ENCODE results near the gene IER5.

DNA sequence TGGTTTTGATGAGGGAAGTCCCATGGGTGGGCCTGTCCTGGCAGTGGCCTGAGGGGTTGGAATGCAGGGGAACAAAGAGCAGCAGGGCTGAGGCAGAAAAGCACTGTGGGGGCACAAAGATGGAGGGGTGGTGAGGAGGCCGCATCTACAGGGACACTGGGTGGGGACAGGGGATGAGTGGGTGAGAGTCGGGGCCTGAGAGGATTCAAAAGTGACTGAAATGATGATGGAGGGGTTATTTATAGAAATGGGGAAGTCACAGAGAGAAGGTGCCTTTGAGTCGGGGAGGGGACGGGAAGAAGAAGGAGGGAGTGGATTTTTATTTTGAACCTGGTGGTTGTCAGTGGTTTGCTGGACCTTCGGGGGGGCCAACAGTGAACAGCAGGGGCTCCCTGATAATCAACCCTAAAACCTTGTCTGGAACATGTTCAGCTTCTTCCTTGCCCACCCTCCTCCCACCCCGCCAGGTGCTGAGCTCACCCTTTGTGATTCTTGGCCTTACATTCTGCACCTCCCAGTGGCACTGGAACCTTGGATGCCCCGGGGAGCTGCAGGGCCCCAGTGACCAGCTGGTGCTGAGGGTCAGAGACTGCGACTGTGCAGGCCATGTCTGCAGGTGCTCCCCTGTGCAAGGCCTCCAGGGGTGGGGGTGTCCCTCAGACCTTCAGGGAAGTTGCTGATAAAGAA, 42.9 kb downstream of the IER5 start:
- no peak for TF ChIP-seq CTCF (IDR thresholded peaks at IDR 0.05)
- no peak for TF ChIP-seq POLR2A (IDR thresholded peaks at IDR 0.05)

All from Peyer's patch (tissue), 4 donors.